GM15510 (cell line): ENCODE results near the gene ATP2B3.

ENCODE experiments used
- POLR2A ChIP-seq: IDR thresholded peaks from 3 replicates; pipeline ENCODE4 v1.6.1; 2011; ENCODE audit warnings: borderline replicate concordance; ENCODE audit not compliant: insufficient read length; ENCODE audit errors: extremely low read depth

Gene ATP2B3

GRCh38 chrX:153608806-153609205 lies 91.4 kb downstream of the ATP2B3 start:
- TF ChIP-seq POLR2A, result no peak

GRCh38 chrX:153609917-153610835 lies 92.7 kb downstream of the ATP2B3 start:
- no peak for TF ChIP-seq POLR2A

GRCh38 chrX:153610836-153611213 lies 93.4 kb downstream of the ATP2B3 start:
- TF ChIP-seq POLR2A, result no peak

GRCh38 chrX:153611298-153612095 lies 94.1 kb downstream of the ATP2B3 start:
- no peak for TF ChIP-seq POLR2A

GRCh38 chrX:153612413-153612812 lies 95.0 kb downstream of the ATP2B3 start:
- TF ChIP-seq POLR2A, result no peak

GRCh38 chrX:153614818-153615217 lies 97.4 kb downstream of the ATP2B3 start:
- TF ChIP-seq POLR2A, result no peak

GRCh38 chrX:153620576-153620975 lies 103.1 kb downstream of the ATP2B3 start:
- no peak for TF ChIP-seq POLR2A

- no peak for TF ChIP-seq POLR2A
These were observed 104.6 kb downstream of the ATP2B3 start for GRCh38 chrX:153621949-153622598.

GRCh38 chrX:153622661-153623309 lies 105.3 kb downstream of the ATP2B3 start:
- TF ChIP-seq POLR2A, result no peak

- TF ChIP-seq POLR2A, result no peak
These were observed 106.0 kb downstream of the ATP2B3 start for GRCh38 chrX:153623310-153624029.

- no peak for TF ChIP-seq POLR2A
These were observed 107.0 kb downstream of the ATP2B3 start for GRCh38 chrX:153624196-153625091.

GRCh38 chrX:153625271-153626024 lies 108.0 kb downstream of the ATP2B3 start:
- TF ChIP-seq POLR2A, result no peak

- no peak for TF ChIP-seq POLR2A
These were observed 108.7 kb downstream of the ATP2B3 start for GRCh38 chrX:153626025-153626633.
